WERI-Rb-1 (cell line): ENCODE data around the gene ZNF699.
A peak's percentile ranks its signal among the peaks of the same experiment; 100 is the strongest.
"Not testable (repeated sequence)": the region's sequence is repeated elsewhere in the genome, so short reads cannot be mapped to it uniquely, and the experiment has no call there.

Experiments used
- DNase-seq: peaks from one replicate; pipeline ENCODE4 v3.0.0-alpha.2; 2020
- H3K27ac ChIP-seq: fragments of 250-450 bp; sonication (Bioruptor Pico); 2 replicates; pipeline ENCODE4 v1.5.1; 2020; ENCODE audit warnings: mild to moderate bottlenecking, moderate library complexity
- H3K27me3 ChIP-seq: fragments of 250-450 bp; sonication (Bioruptor Pico); 2 replicates; pipeline ENCODE4 v1.5.1; 2021; ENCODE audit warnings: mild to moderate bottlenecking, low read depth, moderate library complexity; ENCODE audit not compliant: insufficient read depth, severe bottlenecking
- H3K36me3 ChIP-seq: fragments of 250-450 bp; sonication (Bioruptor Pico); 2 replicates; pipeline ENCODE4 v1.5.1; 2020; ENCODE audit warnings: mild to moderate bottlenecking, moderate library complexity
- H3K4me3 ChIP-seq: 2 replicates; pipeline ENCODE4 v1.5.1; 2011; ENCODE audit warnings: low read depth, mild to moderate bottlenecking, control low read depth, low read length
- H3K9me3 ChIP-seq: fragments of 250-450 bp; sonication (Bioruptor Pico); 2 replicates; pipeline ENCODE4 v1.5.1; 2021; ENCODE audit warnings: mild to moderate bottlenecking, moderate library complexity; ENCODE audit not compliant: severe bottlenecking
- CTCF ChIP-seq: IDR thresholded peaks from 2 replicates; pipeline ENCODE4 v1.5.1; 2011; ENCODE audit warnings: low read depth, mild to moderate bottlenecking, control low read depth, inconsistent platforms, low read length

The ZNF699 gene

GRCh38 chr19:9323919-9324583 is 14.4 kb upstream of the ZNF699 start, which contains the start of gene ZNF559:
Gene ZNF559, plus strand, starts transcription at chr19:9324179. Its CDS starts 14,371 bp downstream, at chr19:9338550.
- peak; percentile 94 for DNase-seq
- H3K27me3 ChIP-seq: no peaks in the 10 kb centered on the region
- H3K36me3 ChIP-seq: peaks cover 34% of the 10 kb centered on the region
- TF ChIP-seq CTCF: peak; percentile 41
- peak within 1 kb of the TSS; percentile 69 for H3K4me3 ChIP-seq
- H3K9me3 ChIP-seq: peaks cover 5% of the 10 kb centered on the region
- H3K27ac ChIP-seq: peak within 1 kb of the TSS; percentile 92

GRCh38 chr19:9323557-9323918 is 13.9 kb upstream of the ZNF699 start:
- Histone ChIP-seq H3K9me3 (peaks cover 5% of the 10 kb centered on the region), H3K36me3 (peaks cover 29% of the 10 kb centered on the region), H3K4me3 (peak overlapping the region; percentile 69), H3K27me3 (no peaks in the 10 kb centered on the region), H3K27ac (peak overlapping the region; percentile 92)
- TF ChIP-seq CTCF: no peak
- peak; percentile 81 for DNase-seq

GRCh38 chr19:9322201-9322600 is 12.6 kb upstream of the ZNF699 start:
- H3K27me3 ChIP-seq, H3K4me3 ChIP-seq, DNase-seq, H3K9me3 ChIP-seq, H3K27ac ChIP-seq: not testable (repeated sequence)
- peaks cover 20% of the 10 kb centered on the region for H3K36me3 ChIP-seq

GRCh38 chr19:9321756-9322155 is 12.1 kb upstream of the ZNF699 start:
- not testable (repeated sequence) for H3K9me3 ChIP-seq, H3K4me3 ChIP-seq

GRCh38 chr19:9321338-9321737 is 11.7 kb upstream of the ZNF699 start:
- no peak for TF ChIP-seq CTCF
- Histone ChIP-seq H3K27me3 (no peaks in the 10 kb centered on the region), H3K4me3 (no peak overlapping the region), H3K27ac (no peak overlapping the region), H3K9me3 (peaks cover 5% of the 10 kb centered on the region), H3K36me3 (peaks cover 14% of the 10 kb centered on the region)
- no peak for DNase-seq

More at GRCh38 chr19:9321756-9322155, 12.1 kb upstream of the ZNF699 start:
- not testable (repeated sequence) for H3K27ac ChIP-seq, DNase-seq, H3K27me3 ChIP-seq
- H3K36me3 ChIP-seq: peaks cover 19% of the 10 kb centered on the region

GRCh38 chr19:9313756-9314155 is 4.1 kb upstream of the ZNF699 start:
- H3K27me3 ChIP-seq: no peaks in the 10 kb centered on the region
- H3K4me3 ChIP-seq: no peak overlapping the region
- no peak for DNase-seq
- no peaks in the 10 kb centered on the region for H3K36me3 ChIP-seq
- TF ChIP-seq CTCF: no peak
- H3K9me3 ChIP-seq: no peaks in the 10 kb centered on the region
- no peak overlapping the region for H3K27ac ChIP-seq

GRCh38 chr19:9309974-9310446 is 372 bp upstream of the ZNF699 start:
- no peaks in the 10 kb centered on the region for H3K9me3 ChIP-seq
- TF ChIP-seq CTCF: no peak
- H3K36me3 ChIP-seq: no peaks in the 10 kb centered on the region
- peak; percentile 97 for DNase-seq
- peak overlapping the region; percentile 88 for H3K27ac ChIP-seq
- H3K27me3 ChIP-seq: no peaks in the 10 kb centered on the region
- H3K4me3 ChIP-seq: peak overlapping the region; percentile 69
